ENCODE measurements around the gene PABPN1L.

DNA sequence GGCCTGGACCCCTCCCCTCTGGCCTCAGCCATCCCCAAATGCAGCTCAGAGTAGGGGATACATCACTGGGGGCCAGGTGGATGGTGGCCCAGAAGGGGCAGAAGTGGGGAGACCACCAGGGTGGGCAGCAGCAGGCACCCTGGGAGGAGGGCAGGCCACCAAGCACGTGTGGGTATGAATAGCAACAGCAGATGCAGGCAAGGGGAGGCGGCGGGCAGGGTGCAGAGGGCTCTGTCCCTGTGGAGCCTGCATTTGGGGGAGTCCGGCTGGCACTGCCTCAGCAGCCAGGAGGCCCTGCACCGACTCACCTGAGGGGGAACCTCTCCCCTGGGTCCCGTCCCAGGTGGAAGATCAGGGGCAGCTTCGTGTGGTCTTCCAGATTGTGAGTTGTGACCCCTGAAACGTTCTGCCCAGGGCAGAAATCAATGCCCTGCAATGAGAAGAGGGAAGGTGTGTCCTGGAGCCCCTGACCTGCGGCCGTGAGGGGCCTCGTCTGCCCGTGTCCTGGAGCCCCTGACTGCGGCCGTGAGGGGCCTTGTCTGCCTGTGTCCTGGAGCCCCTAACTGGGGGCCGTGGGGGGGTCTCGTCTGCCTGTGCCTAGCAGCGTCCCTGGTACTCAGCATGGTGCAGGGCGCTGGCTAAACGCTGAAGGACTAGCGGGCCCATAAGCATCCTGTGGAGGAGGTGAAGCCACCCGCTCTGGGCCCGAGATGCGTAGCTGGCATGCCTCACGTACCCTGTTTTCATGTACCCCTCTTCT, 44.0 kb downstream of the PABPN1L start:
- TF ChIP-seq, protein P1, sequence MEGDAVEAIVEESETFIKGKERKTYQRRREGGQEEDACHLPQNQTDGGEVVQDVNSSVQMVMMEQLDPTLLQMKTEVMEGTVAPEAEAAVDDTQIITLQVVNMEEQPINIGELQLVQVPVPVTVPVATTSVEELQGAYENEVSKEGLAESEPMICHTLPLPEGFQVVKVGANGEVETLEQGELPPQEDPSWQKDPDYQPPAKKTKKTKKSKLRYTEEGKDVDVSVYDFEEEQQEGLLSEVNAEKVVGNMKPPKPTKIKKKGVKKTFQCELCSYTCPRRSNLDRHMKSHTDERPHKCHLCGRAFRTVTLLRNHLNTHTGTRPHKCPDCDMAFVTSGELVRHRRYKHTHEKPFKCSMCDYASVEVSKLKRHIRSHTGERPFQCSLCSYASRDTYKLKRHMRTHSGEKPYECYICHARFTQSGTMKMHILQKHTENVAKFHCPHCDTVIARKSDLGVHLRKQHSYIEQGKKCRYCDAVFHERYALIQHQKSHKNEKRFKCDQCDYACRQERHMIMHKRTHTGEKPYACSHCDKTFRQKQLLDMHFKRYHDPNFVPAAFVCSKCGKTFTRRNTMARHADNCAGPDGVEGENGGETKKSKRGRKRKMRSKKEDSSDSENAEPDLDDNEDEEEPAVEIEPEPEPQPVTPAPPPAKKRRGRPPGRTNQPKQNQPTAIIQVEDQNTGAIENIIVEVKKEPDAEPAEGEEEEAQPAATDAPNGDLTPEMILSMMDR (IDR thresholded peaks at IDR 0.05) = no peak
- TF ChIP-seq POLR2A (IDR thresholded peaks at IDR 0.05) = no peak
- no peak for TF ChIP-seq POLR2AphosphoS5 (IDR thresholded peaks at IDR 0.05)

All from sigmoid colon (tissue), 4 donors.